Endothelial cell of hepatic sinusoid (primary cell): ENCODE measurements around the gene SULT4A1.

Experiments used
- in situ Hi-C: cut with HindIII; loops from 2 replicates; pipeline ENCODE4 v1.10.0; 2017; ENCODE audit warnings: low sequenced_read_pairs

SULT4A1 gene

GRCh38 chr22:43819421-43819921, 42.8 kb downstream of the SULT4A1 start:
- in situ Hi-C loops: no loop called here

- in situ Hi-C loops: no loop called here
Observed at GRCh38 chr22:43818981-43819380, 43.3 kb downstream of the SULT4A1 start.

GRCh38 chr22:43817402-43817801, 44.9 kb downstream of the SULT4A1 start:
- in situ Hi-C loops: no loop called here

- in situ Hi-C loops: no loop called here
Observed at GRCh38 chr22:43814264-43814663, 48.0 kb downstream of the SULT4A1 start.

- in situ Hi-C loops: no loop called here
Observed at GRCh38 chr22:43812890-43813289, 49.4 kb downstream of the SULT4A1 start.

GRCh38 chr22:43812149-43812842, 50.0 kb downstream of the SULT4A1 start, which contains the start of gene EFCAB6:
Gene EFCAB6, minus strand, starts transcription at chr22:43812305. Its CDS starts 29,987 bp downstream, at chr22:43782318.
- in situ Hi-C loops: no loop called here

GRCh38 chr22:43811777-43812148, 50.5 kb downstream of the SULT4A1 start:
- in situ Hi-C loops: no loop called here

GRCh38 chr22:43802897-43803495, 59.3 kb downstream of the SULT4A1 start:
- in situ Hi-C loops: loop anchor here (10.0 kb wide), 1 partner anchor 62 kb away; the partner anchor contains the start of gene SULT4A1

- in situ Hi-C loops: loop anchor here (10.0 kb wide), 1 partner anchor 64 kb away; the partner anchor contains the start of gene SULT4A1
Observed at GRCh38 chr22:43800970-43801369, 61.3 kb downstream of the SULT4A1 start.

GRCh38 chr22:43798492-43798891, 63.8 kb downstream of the SULT4A1 start:
- in situ Hi-C loops: no loop called here

- in situ Hi-C loops: no loop called here
Observed at GRCh38 chr22:43796567-43796966, 65.7 kb downstream of the SULT4A1 start.

- in situ Hi-C loops: no loop called here
Observed at GRCh38 chr22:43795320-43795719, 67.0 kb downstream of the SULT4A1 start.

- in situ Hi-C loops: no loop called here
Observed at GRCh38 chr22:43792905-43793304, 69.4 kb downstream of the SULT4A1 start.

GRCh38 chr22:43789452-43789851, 72.9 kb downstream of the SULT4A1 start:
- in situ Hi-C loops: no loop called here

GRCh38 chr22:43783777-43784176, 78.5 kb downstream of the SULT4A1 start:
- in situ Hi-C loops: no loop called here

GRCh38 chr22:43782448-43782847, 79.9 kb downstream of the SULT4A1 start:
- in situ Hi-C loops: no loop called here

GRCh38 chr22:43777286-43777685, 85.0 kb downstream of the SULT4A1 start:
- in situ Hi-C loops: no loop called here

- in situ Hi-C loops: no loop called here
Observed at GRCh38 chr22:43776081-43776670, 86.1 kb downstream of the SULT4A1 start.
